Skin of body (tissue), 2 donors: ENCODE measurements around the gene CYP2W1. TPM values are rescaled to one million over a fixed set of nuclear protein-coding genes. Genes with fewer than 3 reads are reported as not detected.
A peak's percentile ranks its signal among the peaks of the same experiment; 100 is the strongest.
"Not testable (repeated sequence)": the region's sequence is repeated elsewhere in the genome, so short reads cannot be mapped to it uniquely, and the experiment has no call there.

ENCODE experiments used
- DNase-seq: peaks from one replicate; lab custom pipeline; 2025; lab: John Stamatoyannopoulos, UW
- total RNA-seq: library from RNA; depleted of rRNA; stranded (reverse); fragments of >200 nt; gene quantifications from one replicate; pipeline ENCODE4 v1.2.3, GENCODE V29; 2014

CYP2W1 gene
- total RNA-seq, 1 donor from 2014 or later, result 17.4 TPM

DNA sequence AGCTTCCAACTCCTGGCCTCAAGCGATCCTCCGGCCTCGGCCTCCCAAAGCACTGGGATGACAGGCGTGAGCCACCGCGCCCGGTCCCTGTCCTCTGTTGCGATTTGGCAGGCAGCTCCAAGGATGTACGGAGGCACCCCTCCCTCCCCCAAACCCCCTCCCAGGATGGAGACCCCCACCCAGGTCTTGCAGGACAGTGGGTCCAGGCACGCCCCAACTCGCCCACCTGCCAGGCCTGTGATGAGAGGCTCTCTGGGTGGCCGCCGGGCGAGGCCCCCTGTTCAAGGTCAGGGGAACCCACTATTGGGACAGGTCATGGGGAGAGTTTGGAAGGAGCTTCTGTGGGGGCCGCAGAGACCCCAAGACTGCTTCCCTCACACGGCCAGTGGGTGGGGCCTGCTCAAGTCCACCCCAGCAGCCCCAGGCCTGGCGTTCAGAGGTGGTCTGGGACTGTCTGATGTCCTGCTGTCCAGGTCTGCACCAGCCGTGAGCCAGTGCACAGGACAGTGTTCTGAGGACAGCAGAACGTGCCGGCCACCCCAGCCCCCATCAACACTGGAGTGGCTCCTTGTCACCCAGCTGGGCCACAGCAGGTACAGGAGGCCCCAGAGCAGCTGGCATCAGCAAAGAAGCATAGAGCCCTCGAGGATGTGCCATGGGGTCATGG, 31.0 kb upstream of the CYP2W1 start:
- no peak for DNase-seq

DNA sequence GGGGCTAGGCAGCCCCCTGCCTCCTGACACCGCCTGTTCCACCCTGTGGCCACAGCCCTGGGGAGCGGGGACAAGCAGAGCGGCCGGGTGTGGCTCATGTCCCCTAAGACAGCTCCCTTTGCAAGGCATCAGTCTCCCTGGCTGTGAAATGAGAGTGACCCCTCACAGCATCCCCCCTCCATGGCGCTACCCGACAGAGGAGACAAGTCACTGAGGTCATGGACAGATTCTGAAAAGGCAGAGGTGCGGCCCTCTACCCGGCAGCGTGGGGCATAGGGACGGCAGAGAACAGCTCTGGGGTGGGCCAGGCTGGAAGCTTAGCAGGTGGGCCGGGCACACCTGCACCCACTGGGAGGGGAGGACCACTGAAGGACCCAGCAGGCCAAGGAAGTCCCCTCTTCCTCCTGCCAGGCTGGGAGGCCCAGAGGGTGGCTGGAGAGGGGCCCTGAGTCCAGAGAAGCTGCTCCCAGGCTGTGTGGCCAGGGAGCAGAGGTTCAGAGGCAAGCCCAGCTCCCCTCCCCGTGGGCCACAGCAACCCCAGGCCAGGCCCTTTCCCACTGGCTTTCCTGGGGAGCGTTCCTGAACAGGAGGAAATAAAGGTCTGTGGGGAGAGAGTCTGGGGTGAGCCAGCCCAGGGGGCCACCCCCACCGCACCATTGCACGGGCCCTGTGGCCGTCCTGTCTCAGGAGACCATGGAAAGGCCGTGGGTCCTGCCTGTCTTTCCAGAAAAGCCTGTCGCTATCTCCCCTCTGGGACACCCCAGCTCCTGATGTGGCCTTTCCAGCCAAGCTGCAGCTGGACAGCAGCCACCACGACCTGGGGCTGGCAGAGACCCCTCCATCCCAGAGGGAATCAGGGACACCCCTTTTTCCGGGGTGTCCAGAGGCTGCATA, 30.2 kb upstream of the CYP2W1 start:
- DNase-seq, result no peak

DNA sequence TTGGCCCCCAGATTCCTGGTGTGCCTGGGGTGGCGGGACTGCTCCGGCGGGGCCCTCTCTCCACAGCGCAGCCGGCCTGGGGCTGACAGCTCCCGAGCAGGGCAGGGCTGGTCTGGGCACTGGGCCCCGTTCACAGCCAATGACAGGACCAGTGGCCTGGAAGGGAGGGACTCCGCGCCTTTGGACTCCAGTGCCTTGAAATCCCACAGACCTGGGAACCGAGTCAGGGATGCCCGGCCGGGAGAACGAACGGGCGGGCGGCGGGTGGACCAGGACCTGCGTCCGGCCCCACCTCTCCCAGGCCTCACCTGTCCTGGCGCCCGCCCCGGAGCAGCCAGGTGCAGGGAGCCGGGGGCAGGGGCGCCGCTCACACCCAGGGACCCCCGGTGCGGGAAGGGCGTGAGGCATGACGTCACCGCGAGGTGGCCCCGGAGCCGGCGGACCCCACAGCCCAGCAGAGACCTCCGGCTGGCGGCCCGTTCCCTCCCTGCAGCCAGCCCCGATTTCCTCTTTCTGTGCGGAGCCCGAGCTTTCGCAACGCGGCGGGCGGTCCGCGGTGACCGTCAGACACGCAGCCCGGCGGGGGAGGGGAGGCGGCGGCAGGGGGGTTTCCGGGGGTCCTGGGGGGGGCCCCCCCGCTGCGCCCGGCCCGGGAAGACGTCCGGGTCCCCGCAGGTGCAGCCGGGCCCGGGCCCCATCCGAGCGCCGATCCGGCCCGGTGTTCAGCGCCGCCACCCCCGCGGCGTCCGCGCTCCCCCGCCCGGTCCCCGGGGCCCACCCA, 29.2 kb upstream of the CYP2W1 start:
- no peak for DNase-seq

DNA sequence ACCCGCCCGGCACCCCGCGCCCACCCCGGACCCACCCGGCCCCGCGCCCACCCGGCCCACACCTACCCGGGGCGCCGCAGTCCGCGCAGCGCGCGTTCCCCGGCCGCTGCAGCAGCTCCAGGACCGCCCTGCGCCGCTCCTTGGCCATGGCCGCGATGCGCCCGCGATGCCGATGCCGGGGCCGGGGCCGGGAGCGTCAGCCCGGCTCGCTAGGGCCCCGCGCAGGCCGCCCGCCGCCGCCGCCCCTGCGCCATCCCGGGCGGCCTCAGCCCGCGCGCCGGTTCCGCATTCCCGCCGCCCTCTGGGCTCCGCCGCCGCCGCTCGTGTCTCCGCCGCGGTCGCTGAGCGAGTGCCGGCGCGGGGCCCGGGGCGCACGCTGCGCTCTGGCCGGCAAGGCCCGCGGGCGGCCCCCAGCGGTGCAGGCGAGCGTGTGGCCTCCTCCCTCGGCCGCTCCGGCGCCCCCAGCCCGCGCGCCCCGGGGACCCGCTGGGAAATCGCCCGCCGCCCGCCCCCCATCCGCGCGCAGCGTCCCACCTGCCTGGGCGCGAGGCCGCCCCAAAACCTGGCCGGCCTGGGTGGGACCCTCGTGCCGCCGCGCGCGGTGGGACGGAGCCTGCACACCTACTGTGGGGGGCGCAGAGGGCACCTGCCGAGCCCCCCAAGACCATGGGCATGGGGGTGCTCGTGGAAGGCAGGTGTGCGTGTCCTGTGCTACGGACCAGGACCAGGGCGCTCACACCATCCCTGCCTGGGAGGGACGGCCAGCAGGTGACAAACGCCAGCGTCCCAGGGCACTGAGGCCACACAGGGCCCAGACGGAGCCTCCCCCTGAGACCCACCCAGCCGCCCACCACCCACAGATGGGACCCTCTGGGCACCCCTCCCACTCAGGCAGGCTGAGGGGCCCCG, 28.4 kb upstream of the CYP2W1 start, which contains the start of gene ADAP1:
Gene ADAP1, minus strand, starts transcription at position 351 of the 909 bp plus-strand sequence. Its CDS starts 203 bp downstream, at position 148.
- DNase-seq, result no peak

DNA sequence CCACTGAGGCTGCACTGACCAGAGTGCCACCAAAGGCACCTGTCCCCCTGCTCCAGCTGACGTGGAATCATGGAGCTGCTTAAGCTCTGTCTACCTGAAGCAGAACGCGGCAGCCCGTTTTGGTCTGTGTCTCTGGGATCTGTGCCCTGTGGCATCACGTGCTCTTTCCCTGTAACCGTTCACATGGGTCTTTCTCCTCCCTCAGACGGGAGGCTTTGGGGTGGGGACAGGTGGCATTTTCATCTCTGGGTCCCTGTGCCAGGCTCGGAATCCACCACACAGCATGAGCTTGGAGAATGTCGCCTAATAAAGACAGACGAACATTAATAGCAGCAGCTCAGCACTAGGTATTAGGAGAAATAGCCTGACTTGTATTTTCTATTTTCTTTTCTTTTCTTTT, 26.9 kb upstream of the CYP2W1 start:
- DNase-seq, result no peak

DNA sequence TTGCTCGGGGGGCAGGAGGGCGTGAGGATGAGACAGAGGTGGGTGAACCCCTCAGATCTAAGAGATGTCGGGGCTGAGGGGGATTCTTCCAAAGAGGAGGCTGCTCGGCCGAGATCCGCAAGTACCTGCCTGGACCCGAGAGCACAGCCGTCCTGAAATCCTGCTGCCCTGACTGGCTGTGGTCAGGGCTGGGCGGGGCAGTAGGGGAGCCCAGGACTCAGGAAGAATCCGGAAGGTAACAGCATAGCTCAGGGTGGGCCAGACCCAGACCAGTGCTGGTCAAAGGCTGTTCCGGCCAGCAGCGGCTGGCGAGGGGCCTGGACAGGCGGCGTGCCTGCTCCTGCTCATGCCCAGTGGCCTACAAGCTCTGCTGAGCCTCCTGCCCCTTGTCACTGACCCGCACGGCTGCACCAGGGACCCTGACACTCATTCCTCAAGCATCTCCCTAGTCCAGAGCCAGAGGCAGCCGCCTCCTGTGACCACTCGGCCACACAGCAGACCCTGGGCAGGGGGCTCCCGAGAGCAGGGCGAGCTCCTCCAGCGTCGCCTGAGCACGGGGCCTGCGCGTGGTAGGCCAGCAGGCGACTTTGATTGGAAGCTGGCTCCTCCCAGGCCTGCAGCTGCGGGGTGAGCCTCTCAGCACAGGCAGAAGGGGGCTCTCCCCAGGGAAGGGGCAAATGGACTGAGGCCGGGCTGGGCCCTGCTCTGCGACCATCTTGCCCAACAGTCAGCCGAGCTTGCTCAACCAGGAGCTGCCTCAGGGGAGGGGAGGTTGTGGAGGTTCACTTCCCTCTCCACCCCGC, 25.4 kb upstream of the CYP2W1 start:
- no peak for DNase-seq

DNA sequence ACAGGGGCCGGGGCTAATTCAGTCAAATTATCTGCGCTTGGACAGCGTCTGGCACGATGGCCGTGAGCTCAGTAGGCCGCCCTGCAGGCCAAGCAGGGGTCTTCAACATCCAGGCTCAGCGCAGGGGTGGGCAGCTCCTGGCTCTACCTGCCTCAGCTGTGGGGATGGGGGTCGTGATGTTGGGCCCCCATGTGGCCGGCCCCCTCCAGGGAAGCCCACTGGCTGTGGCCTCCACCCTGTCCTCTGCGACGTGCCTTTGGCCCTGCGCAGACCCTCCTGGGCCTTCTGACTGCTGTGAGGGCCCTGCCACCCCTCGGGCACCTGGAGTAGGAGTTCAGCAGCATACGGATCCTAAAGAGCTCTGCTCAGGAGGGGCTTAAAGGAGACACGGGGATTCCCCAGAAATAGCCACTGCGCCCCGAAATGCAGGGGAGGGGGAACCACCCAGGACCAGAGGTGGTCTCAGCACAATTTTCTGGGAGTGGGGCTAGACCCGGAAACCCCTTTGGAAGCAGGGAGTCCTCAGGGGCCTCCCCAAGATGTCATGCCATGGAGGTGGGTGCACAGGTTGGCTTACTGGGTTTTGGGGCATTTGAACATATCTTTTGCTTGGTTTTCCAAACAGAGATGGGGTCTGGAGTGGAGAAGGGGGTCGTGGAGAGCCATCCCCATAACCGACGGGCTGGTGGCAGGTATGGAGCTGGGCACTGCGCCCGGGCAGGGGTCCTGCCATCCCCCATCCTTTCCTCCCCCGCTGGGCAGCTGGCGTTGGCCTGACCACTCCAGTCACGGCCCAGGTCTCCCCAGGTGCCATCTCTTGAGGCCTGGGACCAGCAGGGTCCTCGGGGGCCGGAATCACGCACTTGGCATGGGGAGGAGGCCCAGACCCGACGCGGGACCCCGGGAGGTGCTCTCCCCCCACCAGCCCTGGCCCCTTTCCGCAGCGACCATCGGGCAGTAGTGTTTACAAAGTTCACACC, 24.5 kb upstream of the CYP2W1 start:
- no peak for DNase-seq

DNA sequence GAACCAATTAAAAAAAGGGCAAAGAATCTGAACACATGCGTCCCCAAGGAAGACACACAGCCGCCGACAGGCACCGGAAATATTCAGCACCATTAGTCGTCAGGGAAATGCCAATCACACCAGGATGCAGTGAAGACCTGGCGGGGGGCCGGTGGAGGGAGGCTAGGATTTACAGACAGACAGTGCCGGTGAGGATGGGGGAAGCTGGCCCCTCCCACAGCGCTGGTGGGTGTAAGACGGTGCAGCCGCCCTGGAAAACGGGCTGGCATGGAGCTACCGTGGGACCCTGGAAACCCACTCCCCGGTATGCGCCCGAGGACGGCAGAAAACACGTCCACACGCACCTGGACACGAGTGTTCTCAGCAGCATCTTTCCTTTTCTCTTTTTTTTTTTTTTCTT, 23.7 kb upstream of the CYP2W1 start:
- no peak for DNase-seq

DNA sequence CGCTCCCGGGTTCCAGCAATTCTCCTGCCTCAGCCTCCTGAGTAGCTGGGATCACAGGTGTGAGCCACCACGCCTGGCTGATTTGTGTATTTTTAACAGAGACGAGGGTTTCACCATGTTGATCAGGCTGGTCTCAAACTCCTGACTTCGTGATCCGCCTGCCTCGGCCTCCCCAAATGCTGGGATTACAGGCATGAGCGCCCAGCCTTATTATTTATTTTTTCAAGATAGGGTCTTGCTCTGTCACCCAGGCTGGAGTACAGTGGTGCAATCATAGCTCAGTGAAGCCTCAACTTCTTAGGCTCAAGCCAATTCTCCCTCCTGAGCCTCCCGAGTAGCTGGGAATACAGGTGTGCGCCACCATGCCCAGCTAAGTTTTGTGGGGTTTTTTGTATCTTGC, 23.2 kb upstream of the CYP2W1 start:
- DNase-seq, result not testable (repeated sequence)

DNA sequence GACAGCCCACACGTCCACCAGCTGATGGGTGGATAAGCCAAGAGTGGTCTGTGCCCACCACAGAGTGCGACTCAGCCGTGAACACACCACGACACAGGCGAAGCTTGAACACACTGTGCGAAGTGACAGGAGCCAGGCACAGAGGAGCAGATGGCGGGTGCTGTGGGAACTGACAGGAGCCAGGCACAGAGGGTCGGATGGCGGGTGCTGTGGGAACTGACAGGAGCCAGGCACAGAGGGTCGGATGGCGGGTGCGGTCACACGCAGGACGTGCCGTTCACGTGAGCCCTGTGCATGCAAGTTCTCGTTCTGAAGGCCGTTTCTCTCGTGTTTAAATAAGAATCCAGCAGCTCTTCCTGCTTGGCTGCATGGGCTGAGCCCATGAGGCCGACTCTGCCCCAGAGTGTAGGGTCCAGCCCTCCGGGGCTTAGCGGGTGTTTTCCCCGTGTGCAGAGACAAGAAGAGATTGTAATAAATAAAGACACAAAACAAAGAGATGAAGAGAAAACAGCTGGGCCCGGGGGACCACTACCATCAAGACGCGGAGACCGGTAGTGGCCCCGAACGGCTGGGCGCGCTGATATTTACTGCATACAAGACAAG, 22.6 kb upstream of the CYP2W1 start:
- no peak for DNase-seq

DNA sequence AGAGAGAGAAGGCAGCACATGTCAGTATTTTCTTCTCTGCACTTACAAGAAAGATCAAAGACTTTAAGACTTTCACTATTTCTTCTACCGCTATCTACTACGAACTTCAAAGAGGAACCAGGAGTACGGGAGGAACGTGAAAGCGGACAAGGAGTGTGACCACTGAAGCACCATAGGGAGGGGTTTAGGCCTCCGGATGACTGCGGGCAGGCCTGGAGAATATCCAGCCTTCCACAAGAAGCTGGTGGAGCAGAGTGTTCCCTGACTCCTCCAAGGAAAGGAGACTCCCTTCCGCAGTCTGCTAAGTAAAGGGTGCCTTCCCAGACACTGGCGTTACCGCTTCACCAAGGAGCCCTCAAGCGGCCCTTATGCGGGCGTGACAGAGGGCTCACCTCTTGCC, 22.0 kb upstream of the CYP2W1 start:
- not testable (repeated sequence) for DNase-seq

DNA sequence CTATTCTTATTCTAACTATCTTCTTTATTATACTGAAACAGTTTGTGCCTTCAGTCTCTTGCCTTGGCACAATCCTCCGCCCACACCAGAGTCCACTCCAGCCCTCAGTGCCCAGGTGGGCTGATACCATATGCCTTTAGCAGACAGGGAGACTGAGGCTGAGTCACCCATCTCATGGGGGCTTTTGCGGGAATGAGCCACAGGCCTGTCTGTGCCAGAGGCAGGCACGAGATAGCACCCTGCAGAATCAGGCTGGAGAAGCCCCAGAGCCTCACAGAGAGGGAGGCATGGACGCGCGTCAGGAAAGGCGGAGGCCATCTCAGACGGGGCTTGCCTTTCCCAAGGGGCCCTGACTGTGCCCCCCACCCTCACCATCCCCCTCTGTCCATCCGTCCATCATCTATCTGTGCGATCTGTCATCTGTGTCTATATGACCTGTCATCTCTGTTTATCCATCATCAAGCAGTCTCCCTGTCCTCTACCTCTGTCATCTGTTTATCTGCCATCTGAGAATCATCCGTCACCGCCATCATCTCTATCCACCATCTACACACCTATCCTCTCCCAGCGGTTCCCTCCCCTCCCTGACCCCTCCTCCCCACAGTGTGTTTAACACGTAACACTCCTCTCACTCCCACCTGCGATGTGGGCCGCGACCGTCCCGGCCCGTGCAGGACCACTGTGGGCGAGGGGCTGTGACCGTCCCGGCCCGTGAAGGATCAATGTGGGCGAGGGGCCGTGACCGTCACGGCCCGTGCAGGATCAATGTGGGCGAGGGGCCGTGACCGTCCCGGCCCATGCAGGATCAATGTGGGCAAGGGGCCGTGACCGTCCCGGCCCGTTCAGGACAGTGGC, 21.2 kb upstream of the CYP2W1 start:
- DNase-seq, result no peak

DNA sequence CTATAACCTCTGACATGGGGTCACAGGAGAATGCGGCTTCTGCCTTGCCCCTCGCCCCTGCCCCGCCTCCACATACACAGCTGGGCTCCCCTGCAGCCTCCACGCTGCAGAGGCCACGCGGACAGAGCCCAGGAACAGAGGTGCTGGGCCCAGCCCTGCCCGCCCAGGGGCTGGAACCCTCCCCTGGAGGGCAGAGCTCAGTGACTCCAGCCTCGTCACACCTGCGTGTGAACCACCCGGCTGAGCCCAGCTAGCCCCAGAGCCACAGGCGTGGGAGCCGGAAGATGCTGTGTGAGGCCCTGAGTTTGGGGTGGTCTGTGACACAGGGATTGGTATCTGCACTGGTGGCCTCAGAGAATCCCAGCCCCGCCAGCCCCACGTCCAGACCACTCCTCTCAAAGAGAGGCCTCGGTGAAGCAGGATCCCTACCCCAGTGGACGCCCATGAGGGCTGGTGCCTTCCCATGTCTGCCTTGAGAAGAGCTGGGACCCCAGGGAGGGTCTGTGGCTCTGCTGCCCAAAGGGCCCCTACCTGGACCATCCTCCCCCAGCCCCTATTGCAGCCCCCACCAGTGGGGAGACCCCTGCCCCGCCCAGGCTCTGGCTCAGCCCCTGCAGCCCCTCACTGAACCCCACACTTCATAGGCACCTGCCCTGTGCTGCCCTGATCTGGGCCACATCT, 20.4 kb upstream of the CYP2W1 start:
- no peak for DNase-seq

DNA sequence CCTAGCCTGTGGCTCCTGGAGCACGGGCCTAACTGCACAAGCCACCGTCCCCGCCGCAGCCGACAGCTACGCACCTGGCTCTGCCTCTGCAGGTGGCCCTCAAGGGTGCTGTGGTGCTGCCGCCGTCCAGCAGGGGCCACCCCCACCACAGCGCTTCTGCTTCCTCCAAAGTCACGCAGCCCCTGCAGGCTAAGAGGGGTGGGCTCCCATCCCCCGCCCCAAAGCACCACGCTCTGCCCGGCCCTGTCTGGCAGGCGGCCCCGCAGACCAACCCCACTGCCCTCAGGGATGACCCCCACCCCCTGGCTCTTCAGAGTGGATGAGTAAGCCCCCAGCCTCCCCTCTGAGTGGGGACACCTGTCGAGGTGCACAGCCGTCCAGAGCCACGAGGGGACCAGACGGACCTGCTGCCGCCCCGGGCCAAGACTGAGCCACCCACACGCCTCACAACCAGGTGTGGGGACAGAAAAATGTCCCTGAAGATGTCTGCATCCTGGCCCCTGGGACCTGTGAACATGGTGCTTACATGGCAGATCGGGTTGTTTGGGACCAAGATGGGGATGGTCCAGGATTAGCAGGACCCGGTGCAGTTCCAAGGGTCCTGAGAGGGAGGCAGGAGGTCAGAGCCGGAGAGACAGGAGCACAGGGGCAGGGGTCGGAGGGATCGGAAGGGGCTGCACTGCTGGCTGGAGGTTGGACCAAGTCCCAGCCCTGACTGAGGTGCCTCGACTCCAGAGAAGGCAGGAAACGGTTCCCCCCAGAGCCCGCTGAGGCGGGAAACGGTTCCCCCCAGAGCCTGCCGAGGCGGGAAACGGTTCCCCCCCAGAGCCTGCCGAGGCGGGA, 19.5 kb upstream of the CYP2W1 start:
- no peak for DNase-seq

DNA sequence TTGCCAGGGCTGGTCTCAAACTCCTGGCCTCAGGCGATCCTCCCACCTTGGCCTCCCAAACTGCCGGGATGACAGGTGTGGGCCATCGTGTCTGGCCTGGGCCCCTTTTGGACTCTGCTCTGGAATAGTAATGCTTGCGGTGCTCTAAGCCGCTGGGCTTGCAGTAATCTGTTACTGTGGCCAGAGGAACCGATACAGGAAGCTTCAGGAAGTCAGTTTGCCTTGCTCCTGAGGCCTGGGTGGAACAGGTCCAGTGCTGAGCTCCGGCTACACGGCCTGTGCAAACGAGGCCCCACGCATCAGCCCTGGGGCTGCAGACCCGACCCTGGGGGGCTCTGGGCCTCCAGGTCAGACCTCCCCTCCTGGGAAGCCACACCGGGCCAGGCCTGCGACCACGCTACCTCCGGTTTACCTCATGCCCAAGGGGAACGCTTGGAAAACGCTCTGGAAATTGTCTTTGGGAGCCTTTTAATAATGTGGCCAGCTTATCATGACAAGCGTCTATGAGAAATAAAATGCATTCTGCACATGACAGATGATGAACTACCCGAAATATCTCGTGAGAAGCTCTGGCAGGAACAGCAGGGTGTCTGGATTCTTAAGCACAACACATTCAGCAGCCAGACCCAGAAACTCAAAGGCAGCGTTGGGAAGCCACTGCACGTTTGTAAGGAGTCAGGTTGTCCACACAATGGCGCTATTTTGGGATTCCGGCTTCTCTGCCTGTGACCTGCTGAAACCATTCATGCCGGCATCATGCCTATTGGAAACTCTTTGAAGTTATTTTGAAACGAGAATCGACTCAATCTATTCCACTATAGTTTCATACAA, 18.4 kb upstream of the CYP2W1 start:
- DNase-seq, result peak; percentile 82
